ENCODE measurements around the gene GOLT1A.
"Not testable (repeated sequence)": the region's sequence is repeated elsewhere in the genome, so short reads cannot be mapped to it uniquely, and the experiment has no call there.

Gene GOLT1A

GRCh38 chr1:204249736-204250427, 36.1 kb upstream of the GOLT1A start:
- peak in 4 of 56 donors; percentile 26 to 44 (median 34) for DNase-seq

GRCh38 chr1:204248954-204249353, 35.2 kb upstream of the GOLT1A start:
- DNase-seq = no peak

GRCh38 chr1:204246876-204247275, 33.1 kb upstream of the GOLT1A start:
- DNase-seq = no peak

DNA sequence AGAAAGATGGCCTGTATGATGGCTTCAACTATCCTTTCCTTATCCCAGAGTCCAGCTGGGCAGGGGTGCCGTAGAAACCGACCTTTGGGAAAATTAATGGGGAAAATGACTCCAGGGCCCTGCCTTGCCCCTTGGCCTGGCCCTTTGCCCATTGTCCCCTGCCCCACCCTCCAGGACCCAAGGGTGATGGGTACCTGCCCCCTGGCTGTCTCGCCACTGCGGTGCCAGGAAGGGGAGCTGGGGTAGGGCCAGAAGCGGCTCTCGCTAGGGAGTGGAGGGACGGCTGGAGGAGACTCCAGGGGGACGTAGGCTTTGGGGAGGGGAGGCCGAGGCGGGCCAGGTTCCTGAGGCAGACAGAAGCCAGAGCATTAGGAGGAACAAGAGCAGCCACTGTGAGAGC, 29.1 kb upstream of the GOLT1A start:
- DNase-seq = no peak

DNA sequence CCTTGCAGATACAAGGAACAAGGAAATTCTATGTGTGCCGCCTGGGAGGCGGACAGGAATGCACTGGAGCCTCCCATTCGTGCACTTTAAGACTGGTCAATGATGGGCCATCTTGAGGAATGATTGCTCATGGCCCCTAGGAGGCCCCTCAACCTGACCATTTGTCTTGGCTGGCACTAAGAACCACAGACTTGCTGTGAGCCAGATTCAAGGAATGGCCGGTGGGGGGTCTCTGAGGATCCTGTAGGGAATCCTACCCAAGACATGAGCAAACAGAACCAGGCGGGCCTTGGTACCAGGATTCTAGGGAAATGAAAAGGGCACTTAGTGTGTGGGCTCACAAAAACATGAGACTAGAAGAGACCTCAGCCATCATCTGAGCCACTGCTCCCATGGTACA, 28.1 kb upstream of the GOLT1A start:
- no peak for DNase-seq

DNA sequence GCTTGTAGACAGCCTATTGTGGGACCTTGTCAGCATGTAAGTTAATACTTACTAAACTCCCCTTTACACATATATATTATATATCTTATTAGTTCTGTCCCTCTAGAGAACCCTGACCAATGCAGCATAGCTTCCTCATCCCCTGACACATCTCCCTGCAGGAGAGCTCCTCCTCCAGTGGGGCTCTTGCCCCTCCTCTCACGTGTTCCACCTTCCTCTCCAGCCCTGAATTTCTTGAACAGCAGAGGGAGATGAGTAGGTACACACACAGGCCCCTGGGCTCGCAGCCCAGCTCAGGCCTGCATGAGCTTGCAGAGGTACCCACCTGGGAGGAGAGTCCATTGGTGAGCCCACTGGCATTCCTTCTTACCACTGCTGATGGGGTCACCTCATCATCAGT, 27.3 kb upstream of the GOLT1A start:
- DNase-seq = no peak

GRCh38 chr1:204240233-204240632, 26.4 kb upstream of the GOLT1A start:
- DNase-seq = no peak

GRCh38 chr1:204239401-204239800, 25.6 kb upstream of the GOLT1A start:
- DNase-seq = not testable (repeated sequence)

DNA sequence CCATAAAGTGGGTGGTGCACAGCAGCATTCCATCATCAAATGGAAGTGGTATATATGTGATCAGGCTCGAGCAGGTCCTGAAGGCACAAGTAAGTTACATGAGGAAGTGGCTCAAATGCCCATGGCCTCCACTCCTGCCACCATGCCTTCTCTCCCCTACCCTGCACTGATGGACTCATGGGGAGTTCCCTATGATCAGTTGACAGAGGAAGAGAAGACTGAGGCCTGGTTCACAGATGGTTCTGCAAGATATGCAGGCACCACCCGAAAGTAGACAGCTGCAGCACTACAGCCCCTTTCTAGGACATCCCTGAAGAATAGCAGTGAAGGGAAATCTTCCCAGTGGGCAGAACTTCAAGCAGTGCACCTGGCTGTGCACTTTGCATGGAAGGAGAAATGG, 24.7 kb upstream of the GOLT1A start:
- DNase-seq = not testable (repeated sequence)

DNA sequence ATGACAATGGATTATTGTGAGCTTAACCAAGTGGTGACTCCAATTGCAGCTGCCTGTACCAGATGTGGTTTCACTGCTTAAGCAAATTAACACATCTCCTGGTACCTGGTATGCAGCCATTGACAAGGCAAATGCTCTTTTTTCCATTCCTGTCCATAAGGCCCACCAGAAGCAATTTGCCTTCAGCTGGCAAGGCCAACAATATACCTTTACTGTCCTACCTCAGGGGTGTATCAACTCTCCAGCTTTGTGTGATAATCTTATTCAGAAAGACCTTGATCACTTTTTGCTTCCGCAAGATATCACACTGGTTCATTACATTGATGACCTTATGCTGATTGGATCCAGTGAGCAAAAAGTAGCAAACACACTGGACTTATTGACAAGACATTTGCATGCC, 23.7 kb upstream of the GOLT1A start:
- not testable (repeated sequence) for DNase-seq

DNA sequence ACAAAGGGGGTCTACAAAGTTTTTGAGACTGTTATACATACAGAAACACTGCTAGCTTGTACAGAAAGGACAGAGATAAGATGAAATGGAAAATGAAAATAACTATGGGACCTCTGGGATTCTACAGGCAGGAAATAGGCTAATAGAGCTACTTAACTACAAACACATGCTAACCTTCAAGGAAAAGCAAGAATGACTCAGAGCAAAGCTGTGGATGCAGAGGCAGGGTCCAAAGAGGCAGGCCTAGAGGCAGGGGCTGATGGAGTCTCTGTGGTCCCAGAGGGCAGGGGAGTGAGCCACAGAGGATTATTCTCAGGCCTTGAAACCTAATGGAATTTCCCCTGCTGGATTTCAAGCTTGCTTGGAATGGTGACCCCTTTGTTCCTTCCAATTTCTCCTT, 18.7 kb upstream of the GOLT1A start:
- DNase-seq = no peak

- DNase-seq = no peak
These were observed 16.4 kb upstream of the GOLT1A start for GRCh38 chr1:204230211-204230610.

DNA sequence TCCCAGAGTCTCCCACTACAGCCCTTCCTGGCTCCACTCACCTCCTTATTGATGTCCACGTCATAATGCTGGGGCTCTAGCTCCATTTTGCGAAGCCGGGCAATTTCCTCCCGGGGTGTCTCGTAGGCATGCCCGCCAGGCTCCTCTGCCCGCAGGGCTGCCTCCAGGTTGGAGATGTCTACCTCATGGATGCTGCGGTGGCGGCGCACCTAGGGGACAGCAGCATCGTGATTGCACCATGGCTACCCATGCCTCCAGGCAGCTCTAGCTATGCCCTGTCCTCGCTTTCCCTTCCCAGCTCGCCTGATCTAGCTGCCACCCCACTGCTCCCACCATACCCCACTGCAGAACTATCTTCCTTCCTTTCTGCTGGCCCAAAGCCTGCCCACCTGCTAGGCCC, 15.1 kb upstream of the GOLT1A start:
- DNase-seq = no peak

- no peak for DNase-seq
These were observed 14.4 kb upstream of the GOLT1A start for GRCh38 chr1:204227996-204228785.

- no peak for DNase-seq
These were observed 13.6 kb upstream of the GOLT1A start for GRCh38 chr1:204227351-204227750.

DNA sequence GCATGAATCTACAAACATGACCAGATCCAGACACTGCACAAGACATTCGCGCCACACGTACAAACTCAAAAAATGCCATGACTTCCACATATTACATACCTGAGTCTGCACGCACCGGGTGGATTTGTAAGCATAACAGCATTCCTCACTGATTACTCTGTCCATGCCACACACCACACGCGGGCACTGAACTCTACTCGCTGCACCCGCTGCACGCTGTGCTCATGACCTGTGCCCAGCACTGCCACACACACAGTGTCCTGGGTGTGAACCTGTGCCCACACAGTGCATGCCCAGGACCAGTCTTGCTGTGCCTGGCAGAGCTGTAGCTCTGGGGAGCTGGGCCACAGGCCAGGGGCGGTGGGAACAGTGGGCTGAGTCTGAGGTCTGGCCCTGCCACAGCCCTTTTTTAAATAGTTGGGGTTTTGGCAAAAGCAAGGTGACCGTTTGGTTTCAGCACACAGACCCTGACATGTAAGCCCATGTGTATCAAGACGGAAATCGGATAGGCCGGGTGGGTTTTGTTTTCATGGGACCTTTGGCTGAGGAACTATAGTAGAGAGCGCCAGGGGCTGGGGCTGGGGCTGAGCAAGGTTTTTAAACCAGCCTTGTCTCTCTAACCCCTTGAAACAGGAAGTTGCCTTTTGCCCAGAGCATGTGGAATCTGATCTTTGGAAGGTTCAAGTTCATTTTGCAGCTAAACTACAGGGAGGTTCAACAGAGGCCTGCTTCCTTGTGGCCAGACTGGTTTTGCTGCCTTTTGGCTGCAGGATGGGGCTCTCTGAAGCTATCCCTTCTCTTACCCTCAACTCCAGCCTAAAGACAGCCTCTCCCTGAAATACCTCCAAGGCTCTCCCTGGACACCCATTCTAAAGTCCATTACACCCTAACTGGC, 12.3 kb upstream of the GOLT1A start:
- DNase-seq = no peak

GRCh38 chr1:204224655-204225054, 10.9 kb upstream of the GOLT1A start:
- DNase-seq = no peak

GRCh38 chr1:204223129-204223860, 9.5 kb upstream of the GOLT1A start:
- peak in 1 of 56 donors; percentile 2 for DNase-seq

GRCh38 chr1:204222764-204223055, 8.9 kb upstream of the GOLT1A start:
- no peak for DNase-seq

- DNase-seq = no peak
These were observed 8.4 kb upstream of the GOLT1A start for GRCh38 chr1:204222006-204222763.

GRCh38 chr1:204221271-204221670, 7.5 kb upstream of the GOLT1A start:
- no peak for DNase-seq
